HepG2 (cell line): ENCODE measurements around the gene LYSET. TPM values are rescaled to one million over a fixed set of nuclear protein-coding genes. Genes with fewer than 3 reads are reported as not detected.

Experiments
- BCL3 ChIP-seq: sonication (generic); formaldehyde crosslinking; IDR thresholded peaks from 2 replicates; pipeline ENCODE4 v1.5.1; 2020; ENCODE audit warnings: mild to moderate bottlenecking, missing genetic modification reagents, moderate library complexity
- CREB1 ChIP-seq, 2 experiments: fragments of 450-650 bp in 1 of 2; IDR thresholded peaks; 2 replicates each; pipeline ENCODE4 v1.6.1; 2016 to 2017; ENCODE audit warnings: control low read depth in 1 of 2, mild to moderate bottlenecking in 1 of 2, missing compliant biosample characterization in 1 of 2, missing genetic modification characterization in 1 of 2
- EHMT2 ChIP-seq: fragments of 200-600 bp; sonication (generic); IDR thresholded peaks from 2 replicates; pipeline ENCODE4 v1.7.0; 2017; ENCODE audit warnings: antibody characterized with exemption, low read depth, low read length, borderline replicate concordance
- HNRNPUL1 ChIP-seq: fragments of 200-400 bp; formaldehyde crosslinking; IDR thresholded peaks from 2 replicates; pipeline ENCODE4 v1.6.1; 2017; ENCODE audit warnings: low read depth, mild to moderate bottlenecking, low read length, moderate library complexity
- JUN ChIP-seq: sonication (generic); formaldehyde crosslinking; IDR thresholded peaks from 2 replicates; pipeline ENCODE4 v1.4.0; 2020; ENCODE audit warnings: mild to moderate bottlenecking, missing genetic modification reagents
- MEIS1 ChIP-seq: sonication (generic); formaldehyde crosslinking; IDR thresholded peaks from 2 replicates; pipeline ENCODE4 v1.9.0; 2021; ENCODE audit warnings: mild to moderate bottlenecking, missing genetic modification reagents, moderate library complexity, borderline replicate concordance
- NONO ChIP-seq, 2 experiments: fragments of 450-650 bp in 1 of 2; sonication (generic) in 1 of 2; formaldehyde crosslinking in 1 of 2; IDR thresholded peaks in 1 of 2; conservative IDR thresholded peaks in 1 of 2; 2 replicates each; pipeline versions ENCODE4 v1.6.1 to v1.8.0; 2017 to 2022; ENCODE audit warnings: mild to moderate bottlenecking in 1 of 2, missing genetic modification reagents in 1 of 2, moderate library complexity in 1 of 2
- ZFX ChIP-seq: sonication (generic); formaldehyde crosslinking; IDR thresholded peaks from 2 replicates; pipeline ENCODE4 v1.4.0; 2020; ENCODE audit warnings: mild to moderate bottlenecking, low read depth, missing genetic modification reagents, moderate library complexity
- ZHX2 ChIP-seq, 2 experiments: sonication (generic) in 1 of 2; formaldehyde crosslinking in 1 of 2; IDR thresholded peaks; 2 replicates each; pipeline versions ENCODE4 v1.6.1 to v1.9.0; 2014 to 2022; ENCODE audit warnings: antibody characterized with exemption in 1 of 2, borderline replicate concordance in 1 of 2, inconsistent platforms in 1 of 2, low read depth in 1 of 2, missing genetic modification reagents in 1 of 2
- ZNF232 ChIP-seq: sonication (generic); formaldehyde crosslinking; IDR thresholded peaks from 2 replicates; pipeline ENCODE4 v1.4.0; 2020; ENCODE audit warnings: missing genetic modification reagents, borderline replicate concordance
- ZNF761 ChIP-seq: sonication (generic); formaldehyde crosslinking; conservative IDR thresholded peaks from 2 replicates; pipeline ENCODE4 v1.4.0; 2020; ENCODE audit warnings: mild to moderate bottlenecking, missing genetic modification reagents
- ZNF83 ChIP-seq: sonication (generic); formaldehyde crosslinking; IDR thresholded peaks from 2 replicates; pipeline ENCODE4 v1.4.0; 2020; ENCODE audit warnings: missing genetic modification reagents, mild to moderate bottlenecking, borderline replicate concordance
- ZNF878 ChIP-seq: sonication (generic); formaldehyde crosslinking; IDR thresholded peaks from 2 replicates; pipeline ENCODE4 v1.8.1; 2023; ENCODE audit warnings: mild to moderate bottlenecking, missing genetic modification reagents, moderate library complexity
- ZSCAN25 ChIP-seq: sonication (generic); formaldehyde crosslinking; IDR thresholded peaks from 2 replicates; pipeline ENCODE4 v1.8.0; 2022; ENCODE audit warnings: mild to moderate bottlenecking, missing genetic modification reagents
- polyA plus RNA-seq, 8 experiments: library from polyadenylated mRNA; depleted of rRNA in 3 of 8; stranded (reverse) in 7 of 8; unstranded in 1 of 8; fragments of >200 nt; fragmentation: Illumina TruSeq in 4 of 8; extraction: Trizol in 4 of 8; gene quantifications; 2 replicates each; pipeline versions ENCODE4 v1.2.1 to v1.2.3, GENCODE V29; 2011 to 2016; ENCODE audit warnings: low read depth in 4 of 8, missing spikeins in 1 of 8, mixed read lengths in 1 of 8; ENCODE audit not compliant: insufficient read depth in 1 of 8
- total RNA-seq, 5 experiments: library from RNA; depleted of rRNA; stranded (reverse); fragments of >200 nt; fragmentation: Illumina TruSeq; extraction: Trizol; gene quantifications; 2 replicates each; pipeline ENCODE4 v1.2.3, GENCODE V29; 2016; ENCODE audit warnings: low read depth in 1 of 5
- TF ChIP-seq, protein P1 (sequence below): sonication (generic); formaldehyde crosslinking; IDR thresholded peaks from 2 replicates; pipeline ENCODE4 v1.5.1; 2020; ENCODE audit warnings: mild to moderate bottlenecking, missing genetic modification reagents
- TF ChIP-seq, protein P2 (sequence below): sonication (generic); formaldehyde crosslinking; IDR thresholded peaks from 2 replicates; pipeline ENCODE4 v1.4.0; 2020; ENCODE audit warnings: missing genetic modification reagents; ENCODE audit errors: not compliant biosample characterization

The LYSET gene
- total and polyA plus RNA-seq, 2 of the 13 experiments (the other 11 are each of a cell fraction or from before 2014, with no cell fraction given) = 19.1 to 36.6 TPM

DNA sequence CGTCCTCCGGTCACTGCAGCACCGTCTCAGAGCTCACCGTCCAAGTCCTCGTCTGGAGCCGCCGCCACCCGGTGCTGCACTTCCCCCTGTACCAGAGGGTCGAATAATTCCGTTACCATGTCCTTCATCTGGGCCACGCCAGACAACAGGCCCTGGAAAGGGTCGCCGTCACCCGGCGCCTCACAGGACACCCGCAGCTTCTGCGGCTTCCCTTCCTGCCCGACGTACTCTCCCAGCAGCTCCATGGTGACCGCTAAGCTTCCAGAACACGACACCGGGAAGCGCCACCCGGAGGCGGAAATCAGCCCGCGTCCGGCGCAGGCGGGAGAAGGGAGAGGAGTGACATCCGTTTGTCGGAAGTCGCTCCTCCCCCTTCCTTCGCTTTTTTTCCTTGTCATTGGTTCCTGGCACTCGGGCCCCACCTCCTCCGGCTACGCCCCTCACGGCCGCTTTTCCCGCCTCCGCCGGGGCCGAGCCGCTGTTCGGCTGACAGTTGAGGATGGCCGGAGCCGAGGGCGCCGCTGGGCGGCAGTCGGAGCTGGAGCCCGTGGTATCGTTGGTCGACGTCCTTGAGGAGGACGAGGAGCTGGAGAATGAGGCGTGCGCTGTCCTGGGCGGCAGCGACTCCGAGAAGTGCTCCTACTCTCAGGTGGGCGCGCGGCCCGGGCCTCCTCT lies 21.8 kb downstream of the LYSET start, which contains the start of the genes GON7 and UBR7 (continued):
- peak; percentile 83 for TF ChIP-seq CREB1 (IDR thresholded peaks at IDR 0.05)
- peak; percentile 85 for TF ChIP-seq CREB1 (CRISPR knock-in tag; IDR thresholded peaks at IDR 0.05)
- peak; percentile 29; the same call in 1 of the 2 replicates for TF ChIP-seq ZSCAN25 (CRISPR knock-in tag)
- TF ChIP-seq, protein P1, sequence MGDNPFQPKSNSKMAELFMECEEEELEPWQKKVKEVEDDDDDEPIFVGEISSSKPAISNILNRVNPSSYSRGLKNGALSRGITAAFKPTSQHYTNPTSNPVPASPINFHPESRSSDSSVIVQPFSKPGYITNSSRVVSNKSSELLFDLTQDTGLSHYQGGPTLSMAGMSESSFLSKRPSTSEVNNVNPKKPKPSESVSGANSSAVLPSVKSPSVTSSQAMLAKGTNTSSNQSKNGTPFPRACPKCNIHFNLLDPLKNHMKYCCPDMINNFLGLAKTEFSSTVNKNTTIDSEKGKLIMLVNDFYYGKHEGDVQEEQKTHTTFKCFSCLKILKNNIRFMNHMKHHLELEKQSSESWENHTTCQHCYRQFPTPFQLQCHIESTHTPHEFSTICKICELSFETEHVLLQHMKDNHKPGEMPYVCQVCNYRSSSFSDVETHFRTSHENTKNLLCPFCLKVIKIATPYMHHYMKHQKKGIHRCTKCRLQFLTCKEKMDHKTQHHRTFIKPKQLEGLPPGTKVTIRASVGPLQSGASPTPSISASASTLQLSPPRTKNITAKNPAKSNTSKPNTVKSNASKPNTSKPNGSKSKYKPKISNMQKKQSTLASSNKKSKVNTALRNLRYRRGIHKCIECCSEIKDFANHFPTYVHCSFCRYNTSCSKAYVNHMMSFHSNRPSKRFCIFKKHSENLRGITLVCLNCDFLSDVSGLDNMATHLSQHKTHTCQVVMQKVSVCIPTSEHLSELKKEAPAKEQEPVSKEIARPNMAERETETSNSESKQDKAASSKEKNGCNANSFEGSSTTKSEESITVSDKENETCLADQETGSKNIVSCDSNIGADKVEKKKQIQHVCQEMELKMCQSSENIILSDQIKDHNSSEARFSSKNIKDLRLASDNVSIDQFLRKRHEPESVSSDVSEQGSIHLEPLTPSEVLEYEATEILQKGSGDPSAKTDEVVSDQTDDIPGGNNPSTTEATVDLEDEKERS (CRISPR knock-in tag) = peak; percentile 28; the same call in 1 of the 2 replicates
- 0 out of 2 replicates have a peak, but pooled peaks have one; percentile 26 for TF ChIP-seq ZHX2 (IDR thresholded peaks at IDR 0.05; ENCODE audit: low read depth)
- no peak; the same call in 1 of the 2 replicates for TF ChIP-seq ZHX2 (CRISPR knock-in tag; IDR thresholded peaks at IDR 0.05; ENCODE audit: borderline replicate concordance)
- peak; percentile 76 for TF ChIP-seq MEIS1 (CRISPR knock-in tag)
- no peak; the same call in 1 of the 2 replicates for TF ChIP-seq ZNF878
- no peak for TF ChIP-seq EHMT2
- TF ChIP-seq, protein P2, sequence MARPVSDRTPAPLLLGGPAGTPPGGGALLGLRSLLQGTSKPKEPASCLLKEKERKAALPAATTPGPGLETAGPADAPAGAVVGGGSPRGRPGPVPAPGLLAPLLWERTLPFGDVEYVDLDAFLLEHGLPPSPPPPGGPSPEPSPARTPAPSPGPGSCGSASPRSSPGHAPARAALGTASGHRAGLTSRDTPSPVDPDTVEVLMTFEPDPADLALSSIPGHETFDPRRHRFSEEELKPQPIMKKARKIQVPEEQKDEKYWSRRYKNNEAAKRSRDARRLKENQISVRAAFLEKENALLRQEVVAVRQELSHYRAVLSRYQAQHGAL = no peak
- TF ChIP-seq BCL3 (CRISPR knock-in tag) = peak; percentile 78
- peak; percentile 92 for TF ChIP-seq ZFX
- TF ChIP-seq ZNF83 (CRISPR knock-in tag) = no peak
- TF ChIP-seq HNRNPUL1 = no peak
- TF ChIP-seq ZNF232 = peak; percentile 24; the same call in 1 of the 2 replicates
- TF ChIP-seq NONO (IDR thresholded peaks at IDR 0.05) = no peak
- peak; percentile 92 for TF ChIP-seq NONO (CRISPR knock-in tag; conservative IDR thresholded peaks at IDR 0.05)
- TF ChIP-seq JUN (CRISPR knock-in tag) = no peak
- no peak for TF ChIP-seq ZNF761 (CRISPR knock-in tag)
